HEK293T (cell line): ENCODE results near the gene NAALADL2.

Experiments used
- CTCF ChIA-PET: fragments of 350-600 bp; formaldehyde crosslinking; extraction: SDS; loops from one replicate; lab custom pipeline; 2021; ENCODE audit warnings: antibody characterized with exemption, inconsistent platforms; lab: Yijun Ruan, JAX
- POLR2A ChIA-PET: fragments of 350-600 bp; formaldehyde crosslinking; extraction: SDS; loops from one replicate; lab custom pipeline; 2020; ENCODE audit warnings: antibody characterized with exemption, inconsistent platforms; lab: Yijun Ruan, JAX
- DNase-seq: peaks from one replicate; pipeline ENCODE4 v3.0.0; 2012; ENCODE audit warnings: mixed read lengths; ENCODE audit errors: extremely low spot score
- ARNT ChIP-seq: fragments of 450-650 bp; IDR thresholded peaks from 2 replicates; pipeline ENCODE4 v1.6.1; 2017; ENCODE audit warnings: mild to moderate bottlenecking
- BHLHE40 ChIP-seq: fragments of 450-650 bp; IDR thresholded peaks from 2 replicates; pipeline ENCODE4 v1.6.1; 2016; ENCODE audit warnings: mild to moderate bottlenecking, moderate library complexity, borderline replicate concordance
- CTBP1 ChIP-seq: fragments of 450-650 bp; IDR thresholded peaks from 2 replicates; pipeline ENCODE4 v1.6.1; 2016; ENCODE audit warnings: borderline replicate concordance
- ELF4 ChIP-seq: fragments of 450-650 bp; IDR thresholded peaks from 2 replicates; pipeline ENCODE4 v1.6.1; 2017; ENCODE audit warnings: antibody characterized with exemption
- FOXA1 ChIP-seq: fragments of 450-650 bp; IDR thresholded peaks from 2 replicates; pipeline ENCODE4 v1.6.1; 2016; ENCODE audit warnings: mild to moderate bottlenecking
- FOXK2 ChIP-seq: fragments of 450-650 bp; IDR thresholded peaks from 2 replicates; pipeline ENCODE4 v1.6.1; 2016; ENCODE audit warnings: mild to moderate bottlenecking
- FOXM1 ChIP-seq: fragments of 450-650 bp; IDR thresholded peaks from 2 replicates; pipeline ENCODE4 v1.6.1; 2017; ENCODE audit warnings: mild to moderate bottlenecking, borderline replicate concordance
- HDGF ChIP-seq: fragments of 450-650 bp; IDR thresholded peaks from 2 replicates; pipeline ENCODE4 v1.6.1; 2017; ENCODE audit warnings: antibody characterized with exemption, borderline replicate concordance
- L3MBTL2 ChIP-seq: fragments of 450-650 bp; conservative IDR thresholded peaks from 2 replicates; pipeline ENCODE4 v1.6.1; 2016; ENCODE audit warnings: mild to moderate bottlenecking
- LEF1 ChIP-seq: fragments of 450-650 bp; IDR thresholded peaks from 2 replicates; pipeline ENCODE4 v1.6.1; 2017; ENCODE audit warnings: mild to moderate bottlenecking, borderline replicate concordance
- NFRKB ChIP-seq: fragments of 450-650 bp; IDR thresholded peaks from 2 replicates; pipeline ENCODE4 v1.6.1; 2016; ENCODE audit warnings: mild to moderate bottlenecking, moderate library complexity
- SP1 ChIP-seq: fragments of 450-650 bp; IDR thresholded peaks from 2 replicates; pipeline ENCODE4 v1.6.1; 2017
- SUZ12 ChIP-seq: fragments of 450-650 bp; IDR thresholded peaks from 2 replicates; pipeline ENCODE4 v1.6.1; 2016; ENCODE audit warnings: mild to moderate bottlenecking
- TARDBP ChIP-seq: fragments of 450-650 bp; IDR thresholded peaks from 2 replicates; pipeline ENCODE4 v1.6.1; 2016
- ZNF384 ChIP-seq: fragments of 450-650 bp; IDR thresholded peaks from 2 replicates; pipeline ENCODE4 v1.6.1; 2016
- TF ChIP-seq, protein P1 (sequence below): fragments of 450-650 bp; IDR thresholded peaks from 2 replicates; pipeline ENCODE4 v1.6.1; 2016

NAALADL2 gene

DNA sequence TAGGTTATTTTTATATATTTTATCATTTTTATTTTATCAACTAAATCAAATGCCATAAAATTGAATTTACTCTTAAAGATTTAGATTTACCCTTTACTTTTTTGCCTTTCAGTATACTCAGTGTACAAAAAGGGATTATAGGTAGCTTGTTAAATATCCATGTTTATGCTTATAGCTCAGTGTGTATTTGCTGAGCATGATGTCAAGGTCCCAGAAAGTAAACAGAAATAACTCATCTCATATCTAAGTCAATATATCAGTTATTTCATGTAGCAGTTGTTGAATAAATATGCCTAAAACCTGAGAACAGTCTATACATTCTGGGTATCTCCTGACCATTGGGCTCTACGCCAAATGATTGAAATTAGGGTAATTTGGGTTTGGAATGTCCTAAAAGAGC lies 693.8 kb downstream of the NAALADL2 start:
- POLR2A ChIA-PET: no interaction called here
- CTCF ChIA-PET: no interaction called here
- TF ChIP-seq FOXM1: no peak
- TF ChIP-seq, protein P1, sequence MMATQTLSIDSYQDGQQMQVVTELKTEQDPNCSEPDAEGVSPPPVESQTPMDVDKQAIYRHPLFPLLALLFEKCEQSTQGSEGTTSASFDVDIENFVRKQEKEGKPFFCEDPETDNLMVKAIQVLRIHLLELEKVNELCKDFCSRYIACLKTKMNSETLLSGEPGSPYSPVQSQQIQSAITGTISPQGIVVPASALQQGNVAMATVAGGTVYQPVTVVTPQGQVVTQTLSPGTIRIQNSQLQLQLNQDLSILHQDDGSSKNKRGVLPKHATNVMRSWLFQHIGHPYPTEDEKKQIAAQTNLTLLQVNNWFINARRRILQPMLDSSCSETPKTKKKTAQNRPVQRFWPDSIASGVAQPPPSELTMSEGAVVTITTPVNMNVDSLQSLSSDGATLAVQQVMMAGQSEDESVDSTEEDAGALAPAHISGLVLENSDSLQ: no peak
- TF ChIP-seq LEF1: no peak
- TF ChIP-seq CTBP1: no peak
- TF ChIP-seq FOXK2: no peak
- TF ChIP-seq ELF4: no peak
- no peak for TF ChIP-seq BHLHE40
- no peak for TF ChIP-seq ARNT
- TF ChIP-seq L3MBTL2: no peak
- TF ChIP-seq TARDBP: no peak
- no peak for TF ChIP-seq NFRKB
- TF ChIP-seq FOXA1: no peak
- no peak for DNase-seq

DNA sequence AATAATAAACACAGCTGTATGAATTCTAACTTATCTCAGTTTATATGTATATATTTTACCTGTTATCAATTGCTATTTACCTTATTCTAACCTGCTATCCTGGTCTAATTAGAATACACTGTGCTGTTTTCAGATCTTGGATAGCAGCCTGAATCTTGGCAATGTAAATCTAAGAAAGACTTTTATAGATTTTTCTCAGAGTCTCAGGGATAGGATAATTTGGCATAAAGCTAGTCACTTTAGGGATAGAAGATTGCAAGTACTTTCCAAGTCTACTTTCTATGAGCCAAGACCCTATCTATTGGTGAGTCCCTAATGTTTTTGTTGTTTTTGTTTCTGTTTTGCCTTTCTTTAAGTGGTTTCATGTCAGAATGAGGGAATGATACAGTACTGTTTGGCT lies 695.7 kb downstream of the NAALADL2 start:
- DNase-seq: no peak
- ChIA-PET CTCF (interaction anchor here (0.8 kb wide), 1 partner anchor 13 kb away, joined by 3 read pairs; no protein-coding TSS in a partner anchor), POLR2A (no interaction called here)
- TF ChIP-seq L3MBTL2 (no peak), ARNT (no peak), FOXA1 (no peak), TARDBP (no peak), ZNF384 (no peak), BHLHE40 (no peak), SP1 (no peak), SUZ12 (no peak), ELF4 (no peak), FOXK2 (no peak), HDGF (no peak), FOXM1 (no peak), LEF1 (no peak), CTBP1 (no peak), NFRKB (no peak)
- TF ChIP-seq, protein P1: no peak

DNA sequence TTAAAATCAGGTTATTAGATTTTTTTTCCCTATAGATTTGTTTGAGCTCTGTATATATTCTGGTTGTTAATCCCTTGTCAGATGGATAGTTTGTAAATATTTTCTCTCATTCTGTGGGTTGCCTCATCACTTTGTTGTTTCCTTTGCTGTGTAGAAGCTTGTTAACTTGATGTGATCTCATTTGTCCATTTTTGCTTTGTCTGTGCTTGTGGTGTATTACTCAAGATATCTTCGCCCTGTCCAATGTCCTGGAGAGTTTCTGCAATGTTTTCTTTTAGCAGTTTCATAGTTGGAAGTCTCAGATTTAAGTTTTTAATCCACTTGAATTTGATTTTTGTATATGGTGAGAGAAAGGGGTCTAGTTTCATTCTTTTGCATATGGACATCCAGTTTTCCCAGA lies 699.1 kb downstream of the NAALADL2 start:
- ChIA-PET POLR2A (no interaction called here), CTCF (no interaction called here)
- no peak for DNase-seq
- no peak for TF ChIP-seq SP1
- no peak for TF ChIP-seq L3MBTL2

DNA sequence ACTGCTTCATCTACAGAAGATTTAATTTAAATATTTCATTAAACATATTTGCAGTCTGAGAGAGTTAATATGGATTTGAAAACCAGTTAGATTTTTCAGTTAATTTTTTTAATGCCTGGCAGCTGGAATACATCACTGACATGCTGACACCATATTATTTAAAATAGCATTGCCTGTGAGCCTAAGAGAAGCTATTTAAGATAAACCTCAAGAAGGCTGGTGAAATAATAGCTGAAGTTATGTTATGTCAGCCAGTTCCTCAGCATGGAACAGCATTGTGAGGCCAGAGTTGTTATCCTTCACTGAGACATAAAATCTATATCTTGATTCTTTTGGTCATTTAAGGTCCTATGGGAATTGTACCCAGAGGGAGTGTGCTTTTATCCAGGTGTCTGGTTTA lies 705.2 kb downstream of the NAALADL2 start:
- POLR2A ChIA-PET: no interaction called here
- CTCF ChIA-PET: no interaction called here
- no peak for DNase-seq
- TF ChIP-seq L3MBTL2 (no peak), ELF4 (no peak), TARDBP (no peak), LEF1 (no peak), FOXK2 (no peak), CTBP1 (no peak), SUZ12 (no peak), ARNT (no peak)

DNA sequence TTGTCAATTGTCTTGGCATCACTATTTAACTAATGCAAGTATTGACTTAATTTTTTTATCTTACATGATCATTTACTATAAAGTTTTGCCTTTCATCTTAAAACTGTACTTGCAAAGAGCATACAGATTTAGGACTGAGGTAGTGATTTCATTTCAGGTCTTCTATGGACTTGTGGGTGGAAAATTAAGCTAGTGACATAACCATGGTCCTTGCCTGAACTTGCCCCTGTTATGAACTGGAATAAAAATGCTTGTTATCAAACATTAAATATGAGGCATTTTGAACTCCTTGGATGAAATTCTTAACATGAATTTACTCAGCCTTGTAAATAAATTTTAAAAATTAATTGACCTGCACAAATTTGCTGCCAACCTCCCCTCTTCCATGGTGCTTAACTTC lies 712.0 kb downstream of the NAALADL2 start:
- TF ChIP-seq FOXM1 (no peak), CTBP1 (no peak), SUZ12 (no peak), L3MBTL2 (no peak), TARDBP (no peak), BHLHE40 (no peak), ARNT (no peak), FOXK2 (no peak), ELF4 (no peak), NFRKB (no peak)
- ChIA-PET POLR2A (no interaction called here), CTCF (no interaction called here)
- no peak for DNase-seq

DNA sequence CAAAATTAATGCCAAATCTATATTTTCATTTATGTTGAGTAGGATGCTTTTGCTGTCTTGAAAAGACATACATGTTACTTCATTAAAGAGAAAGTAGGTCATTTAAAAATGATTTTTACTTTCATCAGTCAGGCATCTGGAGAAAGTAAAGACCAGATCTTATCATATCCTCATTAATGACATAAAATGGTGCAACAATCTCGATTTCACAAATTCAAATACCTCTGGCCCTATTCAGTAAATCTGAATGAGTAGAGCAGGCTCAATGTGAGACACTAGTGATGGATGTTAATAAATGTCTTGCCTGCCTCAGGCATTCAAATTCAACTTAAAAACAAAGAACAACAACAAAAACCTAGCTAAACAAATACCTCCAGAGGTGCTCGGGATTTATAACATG lies 714.1 kb downstream of the NAALADL2 start:
- POLR2A ChIA-PET: no interaction called here
- no peak for DNase-seq

DNA sequence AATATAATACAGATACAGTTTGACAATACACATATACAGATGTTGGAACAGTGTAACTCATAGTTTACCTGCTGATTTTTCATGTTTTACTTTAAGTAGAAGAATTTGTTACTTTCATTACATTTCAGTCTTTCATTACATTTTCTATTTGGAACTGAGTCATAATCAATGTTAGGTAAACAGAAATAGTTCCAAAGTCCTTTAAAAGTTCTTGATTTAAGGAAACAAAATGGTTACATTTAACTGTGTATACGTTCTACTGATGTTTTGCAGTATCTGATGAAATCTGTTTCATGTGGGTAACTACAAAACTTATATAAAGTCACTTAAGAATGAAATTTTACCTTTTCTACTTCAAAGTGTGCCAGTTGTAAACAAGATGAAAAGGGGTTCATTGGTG lies 721.2 kb downstream of the NAALADL2 start:
- DNase-seq: no peak
- TF ChIP-seq ARNT (no peak), L3MBTL2 (no peak), BHLHE40 (no peak), ELF4 (no peak), TARDBP (no peak), SP1 (no peak), CTBP1 (no peak)
- POLR2A ChIA-PET: no interaction called here
- CTCF ChIA-PET: no interaction called here

More for the DNA sequence above, 714.1 kb downstream of the NAALADL2 start:
- no peak for TF ChIP-seq FOXA1
- no peak for TF ChIP-seq ZNF384
- no peak for TF ChIP-seq CTBP1
- TF ChIP-seq L3MBTL2: no peak
- TF ChIP-seq FOXM1: no peak
- no peak for TF ChIP-seq TARDBP
- no peak for TF ChIP-seq HDGF
- TF ChIP-seq BHLHE40: no peak
- no peak for TF ChIP-seq NFRKB
- TF ChIP-seq ELF4: no peak
- TF ChIP-seq LEF1: no peak
- CTCF ChIA-PET: no interaction called here

DNA sequence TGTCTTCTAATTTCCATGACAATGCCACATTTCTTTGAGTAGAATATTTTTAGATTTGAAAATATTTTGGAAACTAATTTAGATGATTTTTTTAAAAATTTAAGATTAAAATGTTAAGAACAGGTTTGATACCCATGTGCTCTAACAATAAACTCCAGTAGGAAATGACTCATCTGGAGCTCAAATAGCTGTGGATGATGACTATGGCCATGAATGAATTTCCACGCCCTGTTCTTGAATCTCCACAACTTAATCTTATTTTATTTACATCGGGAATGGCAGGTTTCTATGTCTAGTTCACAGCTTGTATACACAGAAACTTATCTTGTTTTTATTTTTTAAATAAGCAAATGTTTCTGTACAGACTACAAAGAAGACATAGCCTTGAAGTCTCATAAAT lies 726.8 kb downstream of the NAALADL2 start:
- DNase-seq: no peak
- POLR2A ChIA-PET: no interaction called here

More for the DNA sequence above, 726.8 kb downstream of the NAALADL2 start:
- no peak for TF ChIP-seq L3MBTL2
- TF ChIP-seq LEF1: no peak
- TF ChIP-seq SUZ12: no peak
- TF ChIP-seq TARDBP: no peak
- no peak for TF ChIP-seq BHLHE40
- TF ChIP-seq, protein P1: no peak
- TF ChIP-seq ZNF384: no peak
- TF ChIP-seq HDGF: no peak
- TF ChIP-seq FOXA1: no peak
- TF ChIP-seq NFRKB: no peak
- TF ChIP-seq FOXK2: no peak
- TF ChIP-seq ARNT: no peak
- no peak for TF ChIP-seq CTBP1
- no peak for TF ChIP-seq SP1
- TF ChIP-seq ELF4: no peak
- no peak for TF ChIP-seq FOXM1
- CTCF ChIA-PET: no interaction called here
